Right renal pelvis (tissue), 4 donors: ENCODE measurements around the gene GSTO2. TPM values are rescaled to one million over a fixed set of nuclear protein-coding genes. Genes with fewer than 3 reads are reported as not detected.

Experiments
- DNase-seq, 4 donors: peaks; one replicate each; pipeline ENCODE4 v3.0.0-alpha.2; 2013; ENCODE audit warnings: low read depth in 4 of 4, low spot score in 3 of 4, missing footprints in 1 of 4
- polyA plus RNA-seq, 4 donors: library from polyadenylated mRNA; unstranded; fragments of 120-200 nt; gene quantifications; one replicate each; pipeline ENCODE4 v1.2.1, GENCODE V29; 2013; ENCODE audit not compliant: insufficient read length in 4 of 4

The GSTO2 gene
- polyA plus RNA-seq, 4 donors, result 27.9 to 34.1 (median 31.4) TPM

- DNase-seq, result no peak
These were observed 15.9 kb upstream of the GSTO2 start for GRCh38 chr10:104253106-104253505.

- no peak for DNase-seq
These were observed 15.2 kb upstream of the GSTO2 start for GRCh38 chr10:104253606-104254410.

DNA sequence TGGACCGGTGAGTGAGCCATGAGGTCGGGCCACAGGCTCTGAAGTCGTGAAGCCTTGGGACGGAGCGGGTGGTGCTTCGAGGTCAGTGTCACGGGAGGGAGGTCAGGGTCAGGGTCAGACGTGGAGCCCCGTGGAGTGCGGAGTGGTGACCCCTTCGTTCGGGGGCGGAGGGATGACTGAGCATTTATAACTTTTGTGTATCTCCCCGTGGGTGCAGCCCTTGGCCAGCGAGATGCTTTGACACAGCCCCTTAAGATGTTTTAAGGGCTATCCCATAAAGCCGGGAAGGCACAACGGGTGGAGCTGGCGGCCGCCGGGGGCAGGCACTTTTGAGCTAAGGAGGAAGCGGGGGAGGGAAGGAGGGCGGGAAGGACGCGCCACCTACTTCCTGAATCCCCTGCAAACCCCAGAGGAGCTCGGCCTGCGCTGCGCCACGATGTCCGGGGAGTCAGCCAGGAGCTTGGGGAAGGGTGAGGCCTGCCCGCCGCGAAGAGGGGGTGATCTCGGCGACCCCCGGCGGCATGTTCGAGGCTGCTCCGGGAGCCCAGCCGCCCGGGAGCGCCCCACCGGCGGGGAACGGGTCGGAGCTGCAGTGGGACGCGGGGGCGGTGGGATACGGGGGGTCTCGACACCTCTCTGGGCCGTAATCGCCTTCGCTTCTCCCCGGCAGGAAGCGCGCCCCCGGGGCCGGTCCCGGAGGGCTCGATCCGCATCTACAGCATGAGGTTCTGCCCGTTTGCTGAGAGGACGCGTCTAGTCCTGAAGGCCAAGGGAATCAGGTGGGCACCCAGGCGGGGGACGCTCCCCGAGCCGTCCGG lies 14.3 kb upstream of the GSTO2 start, which contains the start of gene GSTO1:
GSTO1 (plus strand) TSS at position 400 of the 818 bp plus-strand sequence; CDS start at position 437, 37 bp downstream.
- DNase-seq, result no peak

GRCh38 chr10:104255311-104255981 lies 13.5 kb upstream of the GSTO2 start:
- no peak for DNase-seq

DNA sequence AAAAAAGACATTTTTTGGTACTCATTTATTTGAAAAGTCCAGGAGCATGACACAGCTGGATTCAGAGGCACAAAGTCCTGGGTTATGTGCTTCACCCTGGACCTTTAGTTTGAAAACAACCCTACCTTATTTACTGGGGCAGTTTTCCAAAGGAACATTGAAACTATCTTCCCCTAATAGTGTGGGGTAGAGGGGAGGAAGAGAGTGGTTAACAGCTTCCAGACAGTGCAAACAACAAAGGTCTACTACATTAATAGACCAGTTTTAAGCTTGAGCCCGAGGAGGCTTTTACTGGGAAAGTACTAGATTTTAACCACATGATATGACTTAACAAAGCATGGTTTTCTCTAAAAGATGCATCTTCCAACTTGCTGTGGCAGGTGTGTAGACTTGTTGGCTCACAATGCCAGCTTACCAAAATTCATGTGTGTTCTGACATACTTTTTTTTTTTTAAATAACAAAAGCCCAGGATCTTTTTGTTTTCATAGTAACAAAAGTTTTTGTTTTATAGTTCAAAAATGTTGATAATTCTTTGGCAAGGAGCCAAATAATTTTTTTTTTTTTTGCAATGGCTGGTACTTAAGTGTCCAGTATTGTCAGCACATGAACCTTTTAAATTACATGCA lies 12.5 kb upstream of the GSTO2 start:
- no peak for DNase-seq

GRCh38 chr10:104257235-104257634 lies 11.7 kb upstream of the GSTO2 start:
- DNase-seq, result no peak

- no peak for DNase-seq
These were observed 10.8 kb upstream of the GSTO2 start for GRCh38 chr10:104258209-104258608.

GRCh38 chr10:104259456-104259855 lies 9.5 kb upstream of the GSTO2 start:
- no peak for DNase-seq

- no peak for DNase-seq
These were observed 8.8 kb upstream of the GSTO2 start for GRCh38 chr10:104259999-104260774.

- no peak for DNase-seq
These were observed 8.2 kb upstream of the GSTO2 start for GRCh38 chr10:104260775-104261115.

- no peak for DNase-seq
These were observed 6.9 kb upstream of the GSTO2 start for GRCh38 chr10:104262055-104262454.

DNA sequence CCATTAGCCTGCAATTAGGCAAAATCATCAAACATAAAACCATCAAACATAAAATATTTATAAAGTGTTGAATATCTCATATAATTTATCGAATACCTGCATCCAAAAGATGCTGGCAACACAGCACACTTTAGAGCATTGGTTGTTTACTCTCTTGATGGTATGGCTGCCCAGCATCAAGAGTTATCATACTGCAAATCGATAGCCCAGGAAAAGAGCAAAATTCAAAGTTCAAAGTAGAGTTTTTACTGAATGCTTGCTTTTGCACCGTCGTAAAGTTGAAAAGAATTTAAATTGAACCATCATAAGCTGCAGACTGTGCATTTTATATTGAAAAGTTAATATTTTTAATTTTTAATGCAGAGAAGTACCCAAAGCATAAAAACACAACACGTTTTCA lies 4.2 kb upstream of the GSTO2 start:
- no peak for DNase-seq

- DNase-seq, result no peak
These were observed 1.1 kb upstream of the GSTO2 start for GRCh38 chr10:104267721-104268404.

GRCh38 chr10:104268405-104268712 lies 625 bp upstream of the GSTO2 start:
- no peak for DNase-seq

DNA sequence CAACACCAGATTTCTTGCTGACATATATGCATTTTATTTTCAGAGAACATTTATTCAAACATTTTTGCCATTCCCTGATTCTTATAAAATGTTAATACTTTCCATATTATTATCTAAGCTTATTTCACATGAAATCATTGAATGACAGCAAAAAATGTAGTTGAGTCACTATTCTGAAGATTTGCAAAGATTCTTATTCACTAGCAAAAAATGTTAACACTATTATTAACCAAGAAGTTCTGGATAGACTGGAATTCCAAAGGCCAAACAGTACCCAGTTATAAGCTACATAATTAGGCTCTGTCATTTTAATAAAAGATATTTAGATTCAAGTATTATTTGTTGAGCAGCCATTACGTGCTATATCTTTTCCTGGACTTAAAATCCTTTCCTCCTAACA lies 4.3 kb downstream of the GSTO2 start:
- DNase-seq, result no peak

DNA sequence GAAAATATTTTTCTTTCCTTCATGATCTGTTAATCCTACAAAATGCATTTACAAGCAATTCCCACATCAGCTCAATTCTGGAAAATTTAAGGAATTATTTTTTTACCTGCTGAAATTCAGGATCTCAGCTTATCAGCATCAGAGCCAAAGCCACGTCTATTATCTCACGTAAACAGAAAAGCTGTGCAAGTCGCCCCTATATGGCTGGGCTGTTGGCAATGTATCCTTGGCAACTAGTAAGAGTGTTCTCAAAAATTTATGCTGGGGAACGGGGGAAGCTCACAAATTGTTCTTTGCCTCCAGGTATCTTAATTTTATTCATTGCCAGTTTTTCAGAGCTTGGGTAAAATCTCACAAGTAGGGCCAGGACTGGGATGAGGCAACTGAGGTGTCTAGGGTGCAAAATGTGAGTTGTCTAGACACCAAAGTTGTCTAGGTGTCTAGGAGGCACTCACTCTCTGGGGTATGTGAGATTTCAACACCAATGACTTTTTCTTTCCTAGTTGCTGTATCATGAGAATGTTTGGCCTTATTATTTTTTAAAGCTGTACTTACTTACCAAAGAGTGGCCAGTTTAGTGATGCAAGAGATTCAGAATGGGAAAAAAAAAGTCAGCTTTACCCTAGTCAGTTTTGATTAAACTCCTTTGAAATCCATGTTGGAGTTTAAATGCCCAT lies 5.1 kb downstream of the GSTO2 start:
- DNase-seq, result no peak

DNA sequence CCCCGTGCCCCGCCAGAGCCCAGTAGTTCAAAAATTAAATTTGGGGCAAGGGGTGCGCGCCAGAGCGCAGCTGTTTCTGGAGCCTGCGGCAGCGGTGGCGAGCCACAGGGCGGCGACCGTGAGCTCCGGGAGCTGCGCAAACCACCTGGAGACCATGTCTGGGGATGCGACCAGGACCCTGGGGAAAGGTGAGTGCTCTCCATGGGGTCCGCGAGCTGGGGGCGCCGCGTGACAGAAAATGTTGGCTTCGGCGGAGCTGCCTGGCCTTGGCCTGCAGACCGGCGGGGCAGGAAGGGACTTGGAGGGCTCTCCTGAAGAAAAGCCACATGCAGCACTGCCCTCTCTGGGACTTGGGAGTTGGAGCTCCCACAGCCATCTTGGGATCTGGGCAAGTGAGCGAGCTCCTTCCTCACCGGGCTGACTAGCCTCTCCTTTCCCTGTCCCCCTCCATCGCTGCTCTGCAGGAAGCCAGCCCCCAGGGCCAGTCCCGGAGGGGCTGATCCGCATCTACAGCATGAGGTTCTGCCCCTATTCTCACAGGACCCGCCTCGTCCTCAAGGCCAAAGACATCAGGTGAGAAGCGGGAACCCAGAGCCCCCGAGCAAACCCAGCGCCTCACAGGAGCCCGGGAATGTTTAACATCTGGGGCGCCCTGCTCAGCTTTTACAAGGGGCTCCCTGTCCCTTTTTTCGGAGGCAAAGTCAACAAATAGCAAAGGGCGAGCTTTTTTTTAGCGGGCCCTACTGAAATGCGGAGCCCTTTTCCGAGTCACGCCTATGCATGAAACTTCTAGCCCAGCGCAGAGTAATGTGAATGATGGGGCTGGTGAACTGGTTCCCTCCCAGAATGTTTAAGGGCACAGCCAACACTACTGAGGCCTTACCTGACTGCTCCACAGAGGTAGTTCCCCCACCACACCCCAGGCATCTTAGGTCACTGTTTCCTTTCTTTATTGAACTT lies 6.1 kb downstream of the GSTO2 start:
- DNase-seq, result peak in 1 of 4 donors; percentile 70

DNA sequence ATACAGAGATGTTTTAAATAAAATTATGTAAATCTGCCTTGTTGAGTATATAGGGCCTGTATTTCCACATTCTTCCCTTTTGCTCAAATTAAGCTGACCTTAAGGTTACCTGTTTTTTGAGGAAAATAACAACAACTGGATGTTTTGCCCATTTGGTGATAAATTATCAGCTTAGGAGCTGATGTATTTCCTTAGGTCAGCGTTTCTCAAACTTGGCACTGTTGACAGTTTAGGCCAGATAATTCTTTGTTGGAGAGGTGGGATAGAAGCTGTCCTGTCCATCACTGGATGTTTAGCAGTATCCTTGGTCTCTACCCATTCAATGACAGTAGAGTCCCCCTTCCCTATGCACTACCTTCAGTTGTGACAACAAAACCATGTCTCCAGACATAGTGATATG lies 7.2 kb downstream of the GSTO2 start:
- DNase-seq, result no peak
